HG03103 (cell line): Measurements from ENCODE around the gene MAPKAPK2.

Experiments used
- ATAC-seq: cut with Tn5 transposase; IDR thresholded peaks from one replicate; pipeline ENCODE4 v1.9.1; 2021; ENCODE audit warnings: low read depth; ENCODE audit not compliant: unreplicated experiment

The MAPKAPK2 gene

GRCh38 chr1:206658981-206659273 lies 25.8 kb upstream of the MAPKAPK2 start:
- no peak for ATAC-seq

- no peak for ATAC-seq
These were observed 24.6 kb upstream of the MAPKAPK2 start for GRCh38 chr1:206660136-206660535.

GRCh38 chr1:206661161-206661820 lies 23.4 kb upstream of the MAPKAPK2 start:
- no peak for ATAC-seq

- no peak for ATAC-seq
These were observed 22.2 kb upstream of the MAPKAPK2 start for GRCh38 chr1:206662396-206663092.

GRCh38 chr1:206663362-206663761 lies 21.3 kb upstream of the MAPKAPK2 start:
- ATAC-seq = no peak

GRCh38 chr1:206663832-206664652 lies 20.7 kb upstream of the MAPKAPK2 start:
- peak; percentile 56 for ATAC-seq

GRCh38 chr1:206664740-206665139 lies 20.0 kb upstream of the MAPKAPK2 start:
- ATAC-seq = no peak

- ATAC-seq = no peak
These were observed 18.6 kb upstream of the MAPKAPK2 start for GRCh38 chr1:206666031-206666561.

GRCh38 chr1:206666954-206667665 lies 17.6 kb upstream of the MAPKAPK2 start:
- no peak for ATAC-seq

GRCh38 chr1:206668351-206668750 lies 16.4 kb upstream of the MAPKAPK2 start:
- ATAC-seq = no peak

GRCh38 chr1:206668874-206669410 lies 15.8 kb upstream of the MAPKAPK2 start:
- ATAC-seq = no peak

GRCh38 chr1:206672011-206672688 lies 12.6 kb upstream of the MAPKAPK2 start:
- ATAC-seq = no peak

- ATAC-seq = no peak
These were observed 11.6 kb upstream of the MAPKAPK2 start for GRCh38 chr1:206672844-206673758.

- ATAC-seq = no peak
These were observed 10.5 kb upstream of the MAPKAPK2 start for GRCh38 chr1:206674236-206674635.

GRCh38 chr1:206674745-206675175 lies 9.9 kb upstream of the MAPKAPK2 start:
- no peak for ATAC-seq

GRCh38 chr1:206676499-206676898 lies 8.2 kb upstream of the MAPKAPK2 start:
- no peak for ATAC-seq

- ATAC-seq = no peak
These were observed 6.2 kb upstream of the MAPKAPK2 start for GRCh38 chr1:206678490-206678889.

GRCh38 chr1:206679738-206680211 lies 4.9 kb upstream of the MAPKAPK2 start:
- peak; percentile 65 for ATAC-seq

- ATAC-seq = no peak
These were observed 4.4 kb upstream of the MAPKAPK2 start for GRCh38 chr1:206680279-206680678.
